GM18907 (cell line): ENCODE data around the gene HOXB2.
"Not testable (repeated sequence)": the region's sequence is repeated elsewhere in the genome, so short reads cannot be mapped to it uniquely, and the experiment has no call there.

Experiments
- ATAC-seq: cut with Tn5 transposase; IDR thresholded peaks from one replicate; pipeline ENCODE4 v1.9.1; 2021; ENCODE audit warnings: mild to moderate bottlenecking, moderate library complexity; ENCODE audit not compliant: unreplicated experiment

HOXB2 gene

GRCh38 chr17:48542114-48542656 is 2.7 kb downstream of the HOXB2 start:
- no peak for ATAC-seq

GRCh38 chr17:48541577-48542113 is 3.3 kb downstream of the HOXB2 start:
- ATAC-seq: no peak

GRCh38 chr17:48541036-48541576 is 3.8 kb downstream of the HOXB2 start:
- no peak for ATAC-seq

GRCh38 chr17:48540213-48540612 is 4.7 kb downstream of the HOXB2 start:
- ATAC-seq: no peak

- no peak for ATAC-seq
These were observed 5.7 kb downstream of the HOXB2 start for GRCh38 chr17:48539177-48539576.

GRCh38 chr17:48537316-48537715 is 7.6 kb downstream of the HOXB2 start:
- no peak for ATAC-seq

- ATAC-seq: not testable (repeated sequence)
These were observed 8.9 kb downstream of the HOXB2 start for GRCh38 chr17:48535793-48536559.

GRCh38 chr17:48532261-48532660 is 12.6 kb downstream of the HOXB2 start:
- no peak for ATAC-seq

GRCh38 chr17:48530887-48531272 is 14.0 kb downstream of the HOXB2 start, which contains the start of gene HOXB1:
HOXB1 (minus strand) TSS chr17:48531011; CDS start chr17:48530904, 107 bp downstream.
- no peak for ATAC-seq

GRCh38 chr17:48530208-48530886 is 14.6 kb downstream of the HOXB2 start:
- no peak for ATAC-seq

GRCh38 chr17:48529683-48530009 is 15.3 kb downstream of the HOXB2 start:
- ATAC-seq: no peak

GRCh38 chr17:48528936-48529682 is 15.8 kb downstream of the HOXB2 start:
- no peak for ATAC-seq

- ATAC-seq: no peak
These were observed 16.6 kb downstream of the HOXB2 start for GRCh38 chr17:48528153-48528935.

GRCh38 chr17:48527547-48527932 is 17.4 kb downstream of the HOXB2 start:
- no peak for ATAC-seq

GRCh38 chr17:48526608-48527546 is 18.0 kb downstream of the HOXB2 start:
- ATAC-seq: no peak

GRCh38 chr17:48523010-48523409 is 21.9 kb downstream of the HOXB2 start:
- ATAC-seq: no peak

GRCh38 chr17:48522031-48522653 is 22.8 kb downstream of the HOXB2 start:
- ATAC-seq: no peak

- ATAC-seq: no peak
These were observed 24.3 kb downstream of the HOXB2 start for GRCh38 chr17:48520631-48521079.

GRCh38 chr17:48519427-48519826 is 25.5 kb downstream of the HOXB2 start:
- ATAC-seq: no peak
